Fibroblast of villous mesenchyme (primary cell): ENCODE measurements around the gene RASSF8. TPM values are rescaled to one million over a fixed set of nuclear protein-coding genes. Genes with fewer than 3 reads are reported as not detected.

ENCODE experiments used
- DNase-seq: peaks from one replicate; pipeline ENCODE4 v3.0.0-alpha.2; 2010; ENCODE audit warnings: low read depth
- H3K4me3 ChIP-seq: 2 replicates; pipeline ENCODE4 v1.5.1; 2011; ENCODE audit warnings: low read depth, mild to moderate bottlenecking, low read length
- CTCF ChIP-seq: IDR thresholded peaks from 2 replicates; pipeline ENCODE4 v1.5.1; 2012; ENCODE audit warnings: low read depth, mild to moderate bottlenecking, low read length; ENCODE audit not compliant: insufficient read depth
- total RNA-seq: library from RNA; depleted of rRNA; stranded (reverse); fragments of >200 nt; gene quantifications from 2 replicates; pipeline ENCODE4 v1.2.3, GENCODE V29; 2012

Gene RASSF8
- total RNA-seq, 1 donor, result 127 TPM

- peak; percentile 47 for DNase-seq
- TF ChIP-seq CTCF, result no peak
- H3K4me3 ChIP-seq, result no peak overlapping the region
Measured at GRCh38 chr12:26018926-26019325, 60.4 kb downstream of the RASSF8 start.

GRCh38 chr12:26021534-26021933 is 63.1 kb downstream of the RASSF8 start:
- no peak overlapping the region for H3K4me3 ChIP-seq
- TF ChIP-seq CTCF, result no peak
- DNase-seq, result no peak

GRCh38 chr12:26022043-26022442 is 63.6 kb downstream of the RASSF8 start:
- DNase-seq, result no peak
- no peak for TF ChIP-seq CTCF
- H3K4me3 ChIP-seq, result no peak overlapping the region

- DNase-seq, result no peak
Measured at GRCh38 chr12:26026713-26027112, 68.2 kb downstream of the RASSF8 start.

GRCh38 chr12:26027401-26027800 is 68.9 kb downstream of the RASSF8 start:
- DNase-seq, result no peak
- H3K4me3 ChIP-seq, result no peak overlapping the region
- no peak for TF ChIP-seq CTCF

More at GRCh38 chr12:26026713-26027112, 68.2 kb downstream of the RASSF8 start:
- no peak for TF ChIP-seq CTCF
- no peak overlapping the region for H3K4me3 ChIP-seq

- H3K4me3 ChIP-seq, result no peak overlapping the region
- DNase-seq, result peak; percentile 73
- peak; percentile 70 for TF ChIP-seq CTCF
Measured at GRCh38 chr12:26028953-26029735, 70.7 kb downstream of the RASSF8 start.

- H3K4me3 ChIP-seq, result no peak overlapping the region
- no peak for DNase-seq
- no peak for TF ChIP-seq CTCF
Measured at GRCh38 chr12:26029736-26030022, 71.2 kb downstream of the RASSF8 start.
